Left colon (tissue), 2 donors: Measurements from ENCODE around the gene CST7. TPM values are rescaled to one million over a fixed set of nuclear protein-coding genes. Genes with fewer than 3 reads are reported as not detected.
"Not testable (repeated sequence)": the region's sequence is repeated elsewhere in the genome, so short reads cannot be mapped to it uniquely, and the experiment has no call there.

ENCODE experiments used
- ATAC-seq: fragments of 200-7000 bp; cut with Tn5 transposase; one replicate; pipeline ENCODE4 v1.9.1; 2020; ENCODE audit warnings: mild to moderate bottlenecking, moderate library complexity
- DNase-seq, 2 donors: peaks; one replicate each; pipeline ENCODE4 v3.0.0-alpha.2; 2020
- intact Hi-C, 2 donors: fragments of 100-400 bp; cut with DNase I in 1 of 2; cut with micrococcal nuclease in 1 of 2; formaldehyde crosslinking; loops; one replicate each; pipeline versions ENCODE4 v1.11.2 to v1.14.0; 2022; cut with DNase I, micrococcal nuclease
- total RNA-seq, 2 donors: library from RNA; stranded (reverse); fragmentation: NEBNext Ultra II Directional; extraction: Animal tissue kit (Norgen Biotek cat#: 25700); gene quantifications; one replicate each; pipeline ENCODE4 v1.2.1, GENCODE V29; 2021
- donor health status: DM: no; HTN: no; CAD: no.
- donor health status: DM: yes; HTN: yes; CAD: no.

CST7 gene
- total RNA-seq, 2 donors from 2014 or later = 0.85 to 1.8 TPM

DNA sequence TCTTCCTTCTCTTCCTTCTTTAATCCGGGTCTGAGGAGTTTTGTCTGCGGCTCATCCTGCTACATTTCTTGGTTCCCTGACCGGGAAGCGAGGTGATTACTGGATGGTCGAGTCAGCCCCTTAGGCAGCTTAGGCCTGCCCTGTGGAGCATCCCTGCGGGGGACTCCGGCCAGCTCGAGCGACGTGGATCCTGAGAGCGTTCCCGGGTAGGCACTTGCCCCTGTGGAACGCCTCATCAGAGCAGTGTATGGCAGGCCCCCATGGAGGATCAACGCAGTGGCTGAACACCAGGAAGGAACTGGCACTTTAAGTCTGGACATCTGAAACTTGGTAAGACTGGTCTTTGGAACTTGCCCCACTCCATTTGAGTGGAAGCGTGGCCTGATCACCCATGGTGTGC lies 29.4 kb upstream of the CST7 start:
- intact Hi-C loops = loop anchor here in 1 of 2 donors (10.0 kb wide), 1 partner anchor 755 kb away; no protein-coding TSS in a partner anchor
- not testable (repeated sequence) for ATAC-seq, DNase-seq

DNA sequence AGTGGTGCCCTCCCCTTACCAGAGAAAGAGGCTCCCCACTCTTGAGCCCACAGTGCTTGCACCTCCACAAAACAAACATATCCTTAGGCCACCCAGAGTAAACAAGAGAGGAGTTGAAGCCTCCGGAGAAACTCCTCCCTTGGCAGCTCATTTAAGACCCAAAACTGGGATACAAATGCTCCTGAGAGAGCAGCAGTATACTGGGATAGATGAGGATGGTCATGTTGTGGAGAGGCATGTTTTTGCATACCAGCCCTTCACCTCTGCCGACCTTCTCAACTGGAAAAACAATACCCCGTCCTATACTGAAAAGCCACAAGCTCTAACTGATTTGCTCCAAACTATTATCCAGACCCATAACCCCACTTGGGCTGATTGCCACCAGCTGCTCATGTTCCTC lies 28.4 kb upstream of the CST7 start:
- DNase-seq, ATAC-seq, intact Hi-C loops: not testable (repeated sequence)

DNA sequence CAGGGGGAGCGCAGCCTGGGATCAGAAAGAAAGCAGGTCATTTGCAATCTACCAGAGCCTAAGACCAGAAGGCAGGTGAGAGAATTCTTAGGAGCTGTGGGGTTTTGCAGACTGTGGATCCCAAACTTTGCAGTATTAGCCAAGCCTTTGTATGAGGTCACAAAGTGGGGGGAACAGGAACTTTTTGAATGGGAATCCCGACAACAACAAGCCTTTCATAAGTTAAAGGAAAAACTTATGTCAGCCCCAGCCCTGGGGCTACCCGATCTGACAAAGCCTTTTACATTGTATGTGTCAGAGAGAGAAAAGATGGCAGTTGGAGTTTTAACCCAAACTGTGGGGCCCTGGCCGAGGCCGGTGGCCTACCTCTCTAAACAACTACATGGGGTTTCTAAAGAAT lies 19.8 kb upstream of the CST7 start:
- DNase-seq, intact Hi-C loops: not testable (repeated sequence)

DNA sequence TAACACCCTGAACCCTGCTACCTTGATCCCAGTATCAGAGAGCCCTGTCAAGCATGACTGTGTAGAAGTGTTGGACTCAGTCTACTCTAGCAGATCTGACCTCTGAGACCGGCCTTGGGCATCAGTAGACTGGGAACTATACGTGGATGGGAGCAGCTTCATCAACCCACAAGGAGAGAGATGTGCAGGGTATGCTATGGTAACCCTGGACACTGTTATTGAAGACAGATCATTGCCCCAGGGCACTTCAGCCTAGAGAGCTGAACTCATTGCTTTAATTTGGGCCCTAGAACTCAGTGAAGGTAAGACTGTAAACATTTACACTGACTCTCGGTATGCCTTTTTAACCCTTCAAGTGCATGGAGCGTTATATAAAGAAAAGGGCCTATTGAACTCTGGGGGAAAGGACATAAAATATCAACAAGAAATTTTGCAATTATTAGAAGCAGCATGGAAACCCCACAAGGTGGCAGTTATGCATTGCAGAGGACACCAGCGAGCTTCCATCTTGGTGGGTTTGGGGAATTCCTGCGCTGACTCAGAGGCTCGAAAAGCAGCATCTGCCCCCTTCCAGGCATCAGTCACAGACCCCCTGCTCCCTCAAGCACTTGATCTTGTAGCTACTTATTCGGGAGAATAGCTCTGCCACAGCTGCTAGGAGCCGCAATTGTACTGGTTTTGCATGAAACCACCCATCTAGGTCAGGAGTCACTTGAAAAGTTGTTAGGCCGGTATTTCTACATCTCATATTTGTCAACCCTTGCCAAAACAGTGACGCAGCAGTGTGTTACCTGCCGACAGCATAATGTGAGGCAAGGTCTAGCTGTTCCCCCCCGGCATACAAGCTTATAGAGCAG lies 19.0 kb upstream of the CST7 start:
- peak; percentile 92 for ATAC-seq
- intact Hi-C loops = not testable (repeated sequence)
- DNase-seq = peak; percentile 63 to 70

More for the DNA sequence above, 19.8 kb upstream of the CST7 start:
- not testable (repeated sequence) for ATAC-seq

DNA sequence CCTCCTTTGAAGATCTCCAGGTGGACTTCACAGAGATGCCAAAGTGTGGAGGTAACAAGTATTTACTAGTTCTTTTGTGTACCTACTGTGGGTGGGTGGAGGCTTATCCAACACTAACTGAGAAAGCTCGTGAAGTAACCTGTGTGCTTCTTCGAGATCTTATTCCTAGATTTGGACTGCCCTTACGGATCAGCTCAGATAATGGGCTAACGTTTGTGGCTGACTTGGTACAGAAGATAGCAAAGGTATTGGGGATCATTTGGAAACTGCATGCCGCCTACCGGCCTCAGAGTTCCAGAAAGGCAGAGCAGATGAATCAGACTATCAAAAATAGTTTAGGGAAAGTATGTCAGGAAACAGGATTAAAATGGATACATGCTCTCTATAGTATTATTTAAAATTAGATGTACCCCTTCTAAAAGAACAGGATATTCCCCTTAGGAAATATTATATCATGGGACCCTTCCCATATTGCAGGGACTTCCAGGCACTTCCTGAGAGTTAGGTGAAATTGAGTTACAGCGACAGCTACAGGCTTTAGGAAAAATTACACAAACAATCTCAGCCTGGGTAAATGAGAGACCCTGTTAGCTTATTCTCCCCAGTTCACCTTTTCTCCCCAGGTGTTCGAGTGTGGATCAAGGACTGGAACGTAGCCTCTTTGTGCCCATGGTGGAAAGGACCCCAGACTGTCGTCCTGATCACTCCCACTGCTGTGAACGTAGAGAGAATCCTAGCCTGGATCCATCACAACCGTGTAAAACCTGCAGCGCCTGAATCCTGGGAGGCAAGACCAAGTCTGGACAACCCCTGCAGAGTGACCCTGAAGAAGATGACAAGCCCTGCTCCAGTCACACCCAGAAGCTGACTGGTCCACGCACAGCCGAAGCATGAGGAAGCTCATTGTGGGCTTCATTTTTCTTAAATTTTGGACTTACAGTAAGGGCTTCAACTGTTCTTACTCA lies 18.1 kb upstream of the CST7 start:
- DNase-seq, intact Hi-C loops, ATAC-seq: not testable (repeated sequence)

DNA sequence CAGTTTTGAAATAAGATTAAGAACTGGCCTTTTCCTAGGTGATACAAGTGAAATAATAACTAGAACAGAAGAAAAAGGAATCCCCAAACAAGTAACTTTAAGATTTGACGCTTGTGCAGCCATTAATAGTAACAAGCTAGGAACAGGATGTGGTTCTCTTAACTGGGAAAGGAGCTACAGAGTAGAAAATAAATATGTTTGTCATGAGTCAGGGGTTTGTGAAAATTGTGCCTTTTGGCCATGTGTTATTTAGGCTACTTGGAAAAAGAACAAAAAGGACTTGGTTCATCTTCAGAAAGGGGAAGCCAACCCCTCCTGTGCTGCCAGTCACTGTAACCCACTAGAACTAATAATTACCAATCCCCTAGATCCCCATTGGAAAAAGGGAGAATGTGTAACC lies 17.2 kb upstream of the CST7 start:
- ATAC-seq, intact Hi-C loops, DNase-seq: not testable (repeated sequence)

DNA sequence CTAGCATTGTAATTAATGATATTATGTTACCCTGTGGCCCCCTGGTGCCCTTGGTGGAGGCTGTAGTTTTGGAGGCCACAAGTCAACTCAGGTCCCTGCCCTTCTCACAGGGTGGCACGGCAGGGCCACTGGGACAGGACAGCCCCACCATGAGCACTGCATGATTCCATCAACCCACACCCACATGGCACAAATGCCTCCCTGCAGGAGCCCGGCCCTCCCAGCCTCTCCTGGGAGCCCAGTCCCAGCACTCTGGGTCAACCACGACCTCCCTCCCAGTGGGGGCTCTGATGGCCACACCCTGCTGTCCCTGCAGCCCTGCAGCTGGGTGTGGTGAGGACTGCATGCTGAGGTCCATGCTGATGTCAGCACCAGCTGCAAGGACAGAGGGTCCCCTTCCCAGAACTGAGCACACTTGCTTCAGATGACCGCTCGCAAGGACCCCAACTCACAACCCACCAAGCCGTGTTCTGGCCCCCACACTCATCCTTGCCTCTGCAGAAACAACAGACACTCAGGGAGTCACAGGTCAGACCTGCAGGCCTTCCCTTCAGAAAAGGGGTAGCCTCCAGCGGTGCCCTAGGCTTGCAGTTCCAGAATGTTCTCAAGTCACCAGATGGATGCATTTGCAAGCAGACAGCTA lies 15.7 kb upstream of the CST7 start:
- intact Hi-C loops = no loop called here
- DNase-seq (no peak), ATAC-seq (no peak)

DNA sequence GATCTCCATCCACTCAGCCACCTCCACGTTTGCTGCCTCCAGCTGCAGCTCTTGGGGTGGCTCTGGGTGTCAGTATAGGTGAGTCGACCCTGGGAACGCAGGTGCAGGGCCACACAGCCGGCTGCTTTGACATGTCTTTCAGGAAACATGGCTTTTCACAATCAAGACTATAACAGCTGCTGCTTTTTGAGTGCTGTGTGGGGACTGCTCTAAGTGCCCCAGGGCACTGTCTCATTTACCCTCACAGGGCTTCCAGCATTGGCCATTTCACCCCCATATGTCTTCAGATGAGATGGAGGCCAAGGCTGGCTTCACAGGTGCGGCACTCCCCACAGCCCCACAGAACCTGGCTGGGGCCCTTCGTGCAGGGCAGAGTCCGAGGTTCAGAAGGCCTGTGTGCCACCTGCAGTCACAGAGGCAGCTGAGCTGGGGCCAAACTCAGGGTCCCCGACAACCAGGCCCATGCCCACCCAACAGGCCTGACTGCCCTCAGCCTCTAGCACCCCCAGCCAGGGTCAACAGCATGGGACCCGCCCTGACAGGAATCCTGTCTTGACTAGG lies 14.9 kb upstream of the CST7 start:
- intact Hi-C loops = no loop called here
- DNase-seq (no peak), ATAC-seq (peak; percentile 74)

DNA sequence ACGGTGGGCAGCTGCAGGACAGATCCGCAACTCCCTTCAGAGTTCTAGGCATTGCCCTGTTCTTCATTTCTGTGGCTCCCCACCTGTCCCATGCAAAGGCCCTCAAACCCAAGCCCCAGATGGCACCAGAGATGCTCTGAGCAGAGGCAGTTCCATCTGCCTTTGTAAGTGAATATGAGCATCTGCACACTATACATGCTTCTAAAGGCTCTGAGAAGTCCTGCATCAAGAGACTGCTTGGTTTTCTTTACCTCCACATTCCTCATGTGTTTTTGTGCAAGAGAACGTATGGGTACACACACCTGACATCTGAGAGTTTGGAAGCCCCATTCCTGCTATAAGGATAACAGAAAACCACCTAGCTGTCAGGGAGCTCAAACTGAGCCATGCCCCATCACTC lies 14.4 kb upstream of the CST7 start:
- no peak for ATAC-seq
- no peak for DNase-seq
- intact Hi-C loops = no loop called here

DNA sequence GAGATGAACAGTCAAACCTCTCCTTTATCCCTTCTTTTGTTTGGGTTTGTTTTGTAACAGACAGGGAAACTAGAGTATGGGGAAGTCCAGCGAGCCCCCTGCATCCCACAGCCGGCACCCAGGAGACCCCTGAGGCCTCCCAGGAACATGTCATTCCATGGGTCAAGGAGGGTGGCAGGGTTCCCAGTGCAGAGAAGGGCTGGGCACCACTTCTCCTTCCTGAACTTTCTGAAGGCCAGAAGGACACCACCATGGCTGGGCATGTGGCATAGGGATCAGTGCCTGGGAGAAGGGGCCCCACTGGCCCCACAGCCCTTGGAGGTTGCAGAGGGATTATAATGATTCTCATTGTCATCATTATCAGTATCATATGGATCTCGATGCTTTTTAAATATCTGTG lies 13.9 kb upstream of the CST7 start:
- DNase-seq (no peak), ATAC-seq (no peak)
- intact Hi-C loops = no loop called here

DNA sequence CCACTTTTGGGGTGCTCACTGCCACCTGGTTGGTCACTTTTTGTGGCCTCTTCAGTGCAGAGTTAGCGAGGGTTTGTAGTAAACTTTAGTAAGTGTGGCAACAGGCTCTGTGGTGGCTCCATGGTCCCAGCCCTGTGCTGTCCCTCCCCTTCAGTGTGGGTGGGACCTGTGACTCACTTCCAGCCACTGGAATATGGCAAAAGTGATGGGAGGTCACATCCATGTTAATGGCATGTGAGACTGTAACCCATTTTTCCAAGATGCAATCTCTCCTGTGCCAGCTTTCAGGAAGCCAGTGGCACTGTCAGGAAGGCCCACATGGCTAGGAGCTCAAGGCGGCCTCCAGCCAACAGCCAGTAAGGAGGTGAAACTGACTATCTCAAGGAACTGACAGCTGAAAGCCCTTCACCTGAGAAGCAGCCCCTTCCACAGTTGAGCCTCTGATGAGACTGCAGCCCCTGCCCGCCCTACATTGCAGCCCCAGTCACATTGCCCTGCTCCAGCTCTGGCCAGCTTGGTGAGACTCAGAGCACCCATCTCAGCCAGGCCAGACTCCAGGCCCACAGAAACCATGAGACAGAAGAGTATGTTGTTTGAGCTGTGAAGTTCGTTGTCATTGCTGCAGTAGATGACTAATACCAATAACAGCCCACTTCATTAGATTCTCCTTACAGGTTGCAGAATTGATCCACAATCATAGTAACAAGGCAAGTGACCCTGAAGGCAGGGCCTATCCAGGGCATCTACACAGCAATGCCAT lies 13.1 kb upstream of the CST7 start:
- no peak for DNase-seq

DNA sequence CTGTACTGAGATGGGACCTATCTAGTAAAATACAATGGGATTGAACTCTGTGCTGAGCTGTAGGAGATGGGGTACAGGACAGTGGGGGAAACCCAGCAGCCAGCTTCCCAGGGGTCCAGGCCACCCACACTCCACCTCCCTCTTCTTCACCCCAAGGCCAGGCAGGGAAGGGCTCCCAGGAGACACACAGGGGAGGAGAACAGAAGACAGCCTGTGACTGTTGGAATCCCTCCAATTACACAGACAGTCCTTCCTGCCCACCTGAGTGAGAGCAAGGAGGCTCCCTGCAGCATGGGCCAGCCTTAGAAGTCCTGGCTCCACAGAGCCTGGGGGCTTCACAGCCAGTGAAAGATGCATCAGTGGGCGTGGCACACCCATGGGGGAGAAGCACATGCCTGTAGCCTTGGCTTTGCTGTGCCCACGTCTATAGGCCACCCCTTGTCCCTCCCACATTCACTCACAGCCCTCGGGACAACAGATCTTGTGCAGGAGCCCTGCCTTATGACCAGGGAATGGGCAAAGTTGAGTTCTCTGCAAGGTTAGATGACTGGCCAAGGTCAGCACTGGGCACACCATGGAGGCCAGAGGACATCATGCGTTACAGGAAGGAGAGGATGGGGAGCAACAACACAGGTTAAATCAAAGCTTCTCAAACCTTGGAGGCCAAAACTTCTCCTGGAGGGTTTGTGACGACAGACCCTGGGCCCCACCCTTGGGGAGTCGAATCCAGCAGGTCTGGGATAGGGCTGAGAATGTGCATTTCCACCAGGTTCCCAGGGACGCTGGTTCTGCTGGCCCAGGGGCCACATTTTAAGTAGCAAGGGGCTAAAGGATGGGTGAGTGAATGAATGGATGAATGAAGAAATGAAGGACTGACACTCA lies 12.3 kb upstream of the CST7 start:
- intact Hi-C loops = no loop called here
- ATAC-seq = no peak
- no peak for DNase-seq

More for the DNA sequence above, 13.1 kb upstream of the CST7 start:
- intact Hi-C loops = no loop called here
- ATAC-seq = no peak

DNA sequence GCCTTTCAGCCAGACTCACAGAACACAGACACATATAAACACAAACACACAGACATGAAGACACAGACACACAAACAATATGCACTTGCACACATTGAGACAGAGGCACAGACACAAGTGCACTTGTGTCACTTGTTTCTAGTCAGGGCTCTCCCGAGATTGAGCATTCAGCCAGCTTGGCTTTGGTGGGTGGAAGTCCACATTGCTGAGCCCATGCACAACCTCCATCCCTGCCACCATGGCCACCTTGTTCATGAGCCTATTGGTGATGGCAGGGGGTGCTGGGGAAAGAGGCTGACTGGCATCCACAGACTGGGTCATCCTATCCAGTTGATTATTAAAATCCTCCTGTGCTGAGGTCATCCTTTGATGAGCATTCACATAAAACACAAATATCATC lies 11.5 kb upstream of the CST7 start:
- DNase-seq (no peak), ATAC-seq (no peak)
- intact Hi-C loops = no loop called here

DNA sequence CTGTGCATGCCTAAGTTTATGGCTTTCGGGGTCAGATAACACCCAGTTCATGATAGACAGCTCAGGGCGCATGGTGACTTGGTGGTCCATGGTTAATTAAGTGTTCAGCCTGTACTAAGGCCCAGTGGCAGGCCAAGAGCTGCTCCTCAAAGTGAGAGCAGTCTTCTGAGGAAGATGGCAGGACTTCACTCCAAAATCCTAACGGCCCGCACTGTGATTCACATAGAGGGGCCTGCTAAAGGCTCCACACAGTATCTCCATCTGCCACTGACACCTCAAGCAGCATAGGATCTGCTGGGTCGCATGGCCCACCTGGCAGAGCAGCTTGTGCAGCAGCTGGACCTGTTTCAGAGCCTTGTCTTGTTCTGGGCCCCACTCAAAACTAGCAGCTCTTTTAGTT lies 10.6 kb upstream of the CST7 start:
- ATAC-seq = no peak
- intact Hi-C loops = no loop called here

DNA sequence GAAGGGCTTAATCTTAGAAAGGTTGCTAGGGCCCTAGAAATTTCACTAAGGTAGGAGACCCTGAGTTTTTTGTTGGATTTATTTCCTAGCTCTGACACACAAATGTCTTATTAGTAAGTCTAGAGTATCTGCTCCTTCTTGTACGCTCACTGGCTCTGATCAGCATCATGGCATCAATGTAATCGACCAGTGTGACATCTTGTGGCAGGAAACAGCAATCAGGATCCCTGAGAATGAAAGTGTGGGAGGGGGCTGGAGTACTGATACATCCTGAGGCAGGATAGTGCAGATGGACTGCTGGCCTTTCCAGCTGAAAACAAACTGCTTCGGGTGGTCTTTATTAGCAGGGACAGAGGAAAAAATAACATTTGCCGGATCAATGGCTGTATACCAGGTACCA lies 10.0 kb upstream of the CST7 start:
- intact Hi-C loops = no loop called here
- no peak for DNase-seq
- no peak for ATAC-seq

More for the DNA sequence above, 10.6 kb upstream of the CST7 start:
- no peak for DNase-seq

DNA sequence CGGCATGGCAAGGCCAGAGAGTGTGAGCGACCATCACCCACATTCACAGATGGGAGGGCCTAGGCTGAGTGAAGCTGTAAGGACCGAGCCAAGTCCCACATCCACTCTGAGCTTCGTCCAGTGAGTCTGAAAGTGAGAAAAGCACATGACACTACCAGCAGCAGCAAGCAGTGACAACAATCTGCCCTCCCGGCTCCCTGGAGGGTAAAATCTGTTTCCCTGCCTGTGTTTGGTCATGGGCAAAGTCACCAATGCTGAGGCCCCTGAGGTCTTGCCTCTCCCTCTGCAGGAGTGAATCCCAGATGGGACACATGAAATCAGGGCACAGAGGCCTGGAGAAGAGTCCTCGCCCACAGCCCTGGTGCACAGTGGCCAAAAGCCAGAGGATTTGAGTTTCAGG lies 6.4 kb upstream of the CST7 start:
- DNase-seq (no peak), ATAC-seq (no peak)
- intact Hi-C loops = no loop called here

DNA sequence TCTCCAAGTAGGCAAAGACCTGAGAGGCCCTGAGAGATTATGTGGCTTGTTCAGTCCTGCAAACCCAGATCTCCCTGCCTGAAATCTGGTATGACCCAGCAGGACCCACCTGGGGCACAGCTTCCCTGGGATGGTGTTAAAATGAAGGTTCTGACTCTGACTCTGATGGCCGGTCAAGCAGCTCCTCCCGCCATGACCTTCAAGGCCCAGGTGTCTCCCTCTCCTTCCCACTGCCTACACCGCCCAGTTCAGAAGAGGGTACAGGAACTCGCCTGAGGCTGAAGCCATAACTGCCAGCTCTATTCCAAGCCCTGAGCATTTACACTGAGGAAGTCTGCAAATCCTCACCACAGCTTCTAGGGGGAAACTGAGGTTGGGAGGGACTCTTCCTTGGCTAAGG lies 5.9 kb upstream of the CST7 start:
- DNase-seq (no peak), ATAC-seq (no peak)
- intact Hi-C loops = no loop called here
